ENCODE data around the gene KCNH1.

DNA sequence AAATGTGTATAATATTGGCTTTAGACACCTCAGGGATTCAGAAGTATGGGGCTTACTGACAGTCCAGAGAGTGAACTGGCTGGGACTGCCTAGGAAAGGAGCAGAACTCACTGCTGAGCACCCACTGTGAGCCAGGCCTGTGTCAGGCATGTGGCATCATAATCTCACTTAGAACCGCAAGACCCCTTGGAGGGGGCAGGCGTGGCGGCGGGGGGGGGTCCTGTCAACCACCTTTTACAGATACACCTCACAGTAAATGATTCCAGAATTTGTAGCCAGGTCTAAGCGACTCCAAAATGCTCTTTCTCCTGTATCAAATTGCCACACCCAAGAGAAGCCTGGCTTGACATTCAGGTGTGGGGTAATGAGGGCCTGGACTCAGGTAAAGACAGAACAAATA, 235.5 kb downstream of the KCNH1 start:
- TF ChIP-seq, protein P1, sequence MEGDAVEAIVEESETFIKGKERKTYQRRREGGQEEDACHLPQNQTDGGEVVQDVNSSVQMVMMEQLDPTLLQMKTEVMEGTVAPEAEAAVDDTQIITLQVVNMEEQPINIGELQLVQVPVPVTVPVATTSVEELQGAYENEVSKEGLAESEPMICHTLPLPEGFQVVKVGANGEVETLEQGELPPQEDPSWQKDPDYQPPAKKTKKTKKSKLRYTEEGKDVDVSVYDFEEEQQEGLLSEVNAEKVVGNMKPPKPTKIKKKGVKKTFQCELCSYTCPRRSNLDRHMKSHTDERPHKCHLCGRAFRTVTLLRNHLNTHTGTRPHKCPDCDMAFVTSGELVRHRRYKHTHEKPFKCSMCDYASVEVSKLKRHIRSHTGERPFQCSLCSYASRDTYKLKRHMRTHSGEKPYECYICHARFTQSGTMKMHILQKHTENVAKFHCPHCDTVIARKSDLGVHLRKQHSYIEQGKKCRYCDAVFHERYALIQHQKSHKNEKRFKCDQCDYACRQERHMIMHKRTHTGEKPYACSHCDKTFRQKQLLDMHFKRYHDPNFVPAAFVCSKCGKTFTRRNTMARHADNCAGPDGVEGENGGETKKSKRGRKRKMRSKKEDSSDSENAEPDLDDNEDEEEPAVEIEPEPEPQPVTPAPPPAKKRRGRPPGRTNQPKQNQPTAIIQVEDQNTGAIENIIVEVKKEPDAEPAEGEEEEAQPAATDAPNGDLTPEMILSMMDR (IDR thresholded peaks at IDR 0.05 in 4 of 5, conservative IDR thresholded peaks at IDR 0.05 in 1 of 5): no peak
- TF ChIP-seq POLR2A (IDR thresholded peaks at IDR 0.05): no peak
